Spleen (tissue), 11 donors: ENCODE data around the gene MTA2. TPM values are rescaled to one million over a fixed set of nuclear protein-coding genes. Genes with fewer than 3 reads are reported as not detected.

Source experiments
- DNase-seq: peaks from one replicate; pipeline ENCODE4 v3.0.0-alpha.2; 2020
- H3K27ac ChIP-seq, 8 donors: fragments of 200-600 bp; sonication (generic) in 7 of 8; 1 replicate in 4 of 8; 2 replicates in 4 of 8; pipeline versions ENCODE4 v1.5.0 to v1.8.0; 2016 to 2021; ENCODE audit warnings: inconsistent platforms in 4 of 8, mild to moderate bottlenecking in 4 of 8, moderate library complexity in 1 of 8
- H3K27me3 ChIP-seq, 7 donors: fragments of 200-600 bp; sonication (generic) in 6 of 7; replicated peaks in 1 of 7; 1 replicate in 4 of 7; 2 replicates in 3 of 7; pipeline versions ENCODE4 v1.5.0 to v1.8.0; 2016 to 2021; ENCODE audit warnings: inconsistent platforms in 3 of 7, mild to moderate bottlenecking in 1 of 7
- H3K36me3 ChIP-seq, 6 donors: fragments of 200-600 bp; sonication (generic) in 5 of 6; 1 replicate in 4 of 6; 2 replicates in 2 of 6; pipeline versions ENCODE4 v1.5.0 to v1.8.0; 2016 to 2021; ENCODE audit warnings: inconsistent platforms in 2 of 6
- H3K4me1 ChIP-seq, 6 donors: fragments of 200-600 bp; sonication (generic) in 5 of 6; 1 replicate in 3 of 6; 2 replicates in 3 of 6; pipeline versions ENCODE4 v1.5.0 to v1.8.0; 2016 to 2021; ENCODE audit warnings: inconsistent platforms in 3 of 6
- H3K4me3 ChIP-seq, 8 donors: fragments of 200-600 bp; sonication (generic) in 7 of 8; 1 replicate in 4 of 8; 2 replicates in 4 of 8; pipeline versions ENCODE4 v1.5.0 to v1.8.0; 2016 to 2021; ENCODE audit warnings: inconsistent platforms in 4 of 8, mild to moderate bottlenecking in 4 of 8, moderate library complexity in 2 of 8
- H3K9me3 ChIP-seq, 8 donors: fragments of 200-600 bp; sonication (generic) in 7 of 8; 1 replicate in 4 of 8; 2 replicates in 4 of 8; pipeline versions ENCODE4 v1.5.0 to v1.8.0; 2016 to 2021; ENCODE audit warnings: inconsistent platforms in 4 of 8
- POLR2A ChIP-seq, 3 donors: fragments of 450-650 bp; IDR thresholded peaks; one replicate each; pipeline ENCODE4 v1.5.1; 2017; ENCODE audit warnings: antibody characterized with exemption in 3 of 3, mild to moderate bottlenecking in 1 of 3
- POLR2AphosphoS5 ChIP-seq, 3 donors: sonication (generic); formaldehyde crosslinking; IDR thresholded peaks; one replicate each; pipeline ENCODE4 v1.5.1; 2017; ENCODE audit warnings: antibody characterized with exemption in 3 of 3
- WGBS, 5 donors: extraction: QIAGEN DNeasy Blood & Tissue Kit in 3 of 5; methylation state at CpG; one replicate each; pipeline versions ENCODE4 v1.1.5 to v1.1.7; 2013 to 2018; 5-methylcytosine and 5-hydroxymethylcytosine counted together
- intact Hi-C: fragments of 100-400 bp; cut with DNase I; formaldehyde crosslinking; loops from one replicate; pipeline ENCODE4 v1.15.0; 2023; ENCODE audit warnings: low total_unique reads
- polyA plus RNA-seq, 3 donors: library from polyadenylated mRNA; stranded (reverse); fragments of 200-250 nt; gene quantifications; one replicate each; pipeline ENCODE4 v1.2.1, GENCODE V29; 2013
- total RNA-seq, 7 donors: library from RNA; depleted of rRNA in 3 of 7; stranded (reverse); fragments of >200 nt in 3 of 7; fragmentation: NEBNext Ultra II Directional in 4 of 7; extraction: Animal tissue kit (Norgen Biotek cat#: 25700) in 4 of 7; gene quantifications; one replicate each; pipeline versions ENCODE4 v1.1.0 to v1.2.1, GENCODE V29; 2016 to 2021
- TF ChIP-seq, protein P1 (sequence below), 11 experiments: fragments of 200-600 bp in 7 of 11; fragments of 450-650 bp in 4 of 11; sonication (generic) in 4 of 11; IDR thresholded peaks in 8 of 11; conservative IDR thresholded peaks in 3 of 11; 1 replicate in 7 of 11; 2 replicates in 4 of 11; pipeline versions ENCODE4 v1.4.0 to v1.8.0; 2016 to 2021; ENCODE audit warnings: antibody characterized with exemption in 11 of 11, inconsistent platforms in 4 of 11, mild to moderate bottlenecking in 1 of 11
- donor health status: healthy with polysubstance abuse.
- donor health status: DM: no; HTN: no; CAD: no; lungs with moderate emphysema.
- donor health status: DM: no; HTN: no; CAD: no.
- donor health status: Bipolar disorder and iron deficiency.
- donor health status: healthy.
- donor health status: DM: no; HTN: no; CAD: no.
- donor health status: DM: yes; HTN: yes; CAD: no.

The MTA2 gene
- total and polyA plus RNA-seq, 10 donors: 55.3 to 154 (median 111) TPM

DNA sequence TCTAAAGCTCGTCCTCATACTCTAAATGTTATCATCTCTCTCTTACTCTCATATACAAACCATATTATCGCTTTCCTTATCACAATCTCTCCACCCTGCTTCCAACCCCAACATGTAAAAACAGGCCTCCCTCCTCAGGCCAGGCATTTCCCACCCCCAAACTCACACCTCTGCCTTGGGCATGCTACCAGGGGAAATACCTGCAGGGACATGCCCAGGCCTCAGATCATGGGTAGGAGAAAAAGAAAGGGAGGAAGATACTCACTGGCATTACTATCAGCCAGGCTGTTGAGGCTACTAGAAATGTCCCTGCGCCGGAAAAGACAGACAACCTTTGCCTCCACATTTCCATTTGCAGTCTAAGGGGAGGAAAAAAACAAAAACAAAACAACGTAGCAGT, 1.8 kb downstream of the MTA2 start:
- Histone ChIP-seq H3K27me3 (no peaks in the 10 kb centered on the region), H3K4me1 (peaks cover 19 to 73% (median 48%) of the 10 kb centered on the region in 6 donors), H3K36me3 (peaks cover 0 to 69% (median 43%) of the 10 kb centered on the region in 6 donors), H3K9me3 (no peaks in the 10 kb centered on the region), H3K4me3 (peak overlapping the region; percentile 90 to 98 (median 92)), H3K27ac (peak overlapping the region; percentile 92 to 99 (median 98))
- intact Hi-C loops: loop anchor here (10.0 kb wide), 1 partner anchor 75 kb away; the partner anchor contains the start of genes LBHD1, UBXN1 and UQCC3
- 33 to 61% (median 46%) methylated on average over 5 of the region's 5 CpGs for WGBS, 5 donors
- DNase-seq: no peak
- TF ChIP-seq POLR2A (IDR thresholded peaks at IDR 0.05) (no peak), POLR2AphosphoS5 (IDR thresholded peaks at IDR 0.05) (no peak)
- TF ChIP-seq, protein P1, sequence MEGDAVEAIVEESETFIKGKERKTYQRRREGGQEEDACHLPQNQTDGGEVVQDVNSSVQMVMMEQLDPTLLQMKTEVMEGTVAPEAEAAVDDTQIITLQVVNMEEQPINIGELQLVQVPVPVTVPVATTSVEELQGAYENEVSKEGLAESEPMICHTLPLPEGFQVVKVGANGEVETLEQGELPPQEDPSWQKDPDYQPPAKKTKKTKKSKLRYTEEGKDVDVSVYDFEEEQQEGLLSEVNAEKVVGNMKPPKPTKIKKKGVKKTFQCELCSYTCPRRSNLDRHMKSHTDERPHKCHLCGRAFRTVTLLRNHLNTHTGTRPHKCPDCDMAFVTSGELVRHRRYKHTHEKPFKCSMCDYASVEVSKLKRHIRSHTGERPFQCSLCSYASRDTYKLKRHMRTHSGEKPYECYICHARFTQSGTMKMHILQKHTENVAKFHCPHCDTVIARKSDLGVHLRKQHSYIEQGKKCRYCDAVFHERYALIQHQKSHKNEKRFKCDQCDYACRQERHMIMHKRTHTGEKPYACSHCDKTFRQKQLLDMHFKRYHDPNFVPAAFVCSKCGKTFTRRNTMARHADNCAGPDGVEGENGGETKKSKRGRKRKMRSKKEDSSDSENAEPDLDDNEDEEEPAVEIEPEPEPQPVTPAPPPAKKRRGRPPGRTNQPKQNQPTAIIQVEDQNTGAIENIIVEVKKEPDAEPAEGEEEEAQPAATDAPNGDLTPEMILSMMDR (IDR thresholded peaks at IDR 0.05 in 8 of 11, conservative IDR thresholded peaks at IDR 0.05 in 3 of 11): no peak

DNA sequence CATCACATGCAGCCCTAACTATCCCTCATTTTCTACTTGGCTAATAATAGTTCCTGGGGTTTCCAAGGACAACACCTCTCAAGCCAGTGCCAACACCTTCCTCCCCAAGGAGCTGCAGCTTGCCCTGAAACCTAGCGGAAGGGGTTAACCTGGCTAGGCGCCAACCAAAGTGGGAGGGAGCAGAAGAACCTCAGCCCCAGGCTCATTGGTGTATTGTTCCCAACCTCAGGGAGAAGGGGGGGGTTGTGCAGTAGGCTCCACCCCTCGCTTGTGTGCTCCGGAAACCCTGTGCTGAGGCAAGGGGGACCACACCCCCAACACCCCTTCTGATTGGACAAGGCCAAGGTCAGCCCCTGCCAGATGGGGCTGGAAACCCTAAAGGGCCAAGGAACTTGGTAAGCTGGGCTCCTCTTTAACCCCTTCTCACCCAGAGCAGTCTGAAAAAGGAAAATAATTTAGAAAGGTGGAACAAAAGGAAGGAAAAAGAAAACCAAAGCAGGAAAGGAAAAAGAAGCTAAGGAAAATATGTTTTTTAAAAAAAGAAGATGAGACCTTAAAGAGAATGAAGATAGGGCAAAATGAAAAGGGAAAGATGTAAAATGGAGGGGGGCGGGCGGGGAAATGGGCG, 2.5 kb downstream of the MTA2 start:
- intact Hi-C loops: loop anchor here (10.0 kb wide), 1 partner anchor 76 kb away; the partner anchor contains the start of genes LBHD1, UBXN1 and UQCC3
- WGBS, 5 donors: 24 to 33% (median 29%) methylated on average over 7 of the region's 7 CpGs
- H3K36me3 ChIP-seq: peaks cover 0 to 69% (median 46%) of the 10 kb centered on the region in 6 donors

DNA sequence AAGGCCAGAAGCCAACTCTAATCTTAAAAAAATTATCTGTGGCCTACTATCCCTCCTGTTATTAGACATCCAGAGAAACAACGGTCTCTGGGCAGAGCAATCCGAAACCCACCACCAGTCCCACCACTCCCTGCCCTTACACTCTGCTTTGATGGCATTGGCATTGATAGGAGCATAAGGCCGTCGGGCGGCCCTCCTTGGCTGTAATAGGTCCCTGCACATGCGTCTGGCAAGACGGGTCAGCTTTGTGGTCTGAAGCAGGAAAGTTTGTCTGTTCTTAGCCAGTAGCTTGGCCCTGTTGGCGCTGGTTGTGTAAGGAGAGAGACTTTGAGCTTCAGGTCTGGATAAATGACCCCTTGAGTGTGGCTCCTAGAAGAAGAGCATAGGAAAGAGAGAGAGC, 6.5 kb downstream of the MTA2 start:
- no peak for DNase-seq
- TF ChIP-seq POLR2A (IDR thresholded peaks at IDR 0.05): no peak
- TF ChIP-seq, protein P1 (IDR thresholded peaks at IDR 0.05 in 8 of 11, conservative IDR thresholded peaks at IDR 0.05 in 3 of 11): no peak
- no peak for TF ChIP-seq POLR2AphosphoS5 (IDR thresholded peaks at IDR 0.05)
- Histone ChIP-seq H3K9me3 (no peaks in the 10 kb centered on the region), H3K27me3 (no peaks in the 10 kb centered on the region), H3K36me3 (peaks cover 0 to 66% (median 52%) of the 10 kb centered on the region in 6 donors), H3K27ac (peak overlapping the region in 1 of 8 donors; percentile 7), H3K4me1 (peaks cover 37 to 76% (median 60%) of the 10 kb centered on the region in 6 donors), H3K4me3 (no peak overlapping the region)
- WGBS, 5 donors: 88 to 94% (median 89%) methylated on average over 3 to 8 of the region's 8 CpGs
- intact Hi-C loops: loop anchor here (10.0 kb wide), 1 partner anchor 80 kb away; the partner anchor contains the start of genes LBHD1, UBXN1 and UQCC3

More for the DNA sequence above, 2.5 kb downstream of the MTA2 start:
- peaks cover 19 to 74% (median 48%) of the 10 kb centered on the region in 6 donors for H3K4me1 ChIP-seq
- H3K4me3 ChIP-seq: peak overlapping the region in 7 of 8 donors; percentile 91 to 98 (median 93)
- H3K27me3 ChIP-seq: no peaks in the 10 kb centered on the region
- DNase-seq: peak; percentile 96
- peak overlapping the region; percentile 92 to 99 (median 98) for H3K27ac ChIP-seq
- no peaks in the 10 kb centered on the region for H3K9me3 ChIP-seq
- peak; percentile 67 to 90 (median 84) for TF ChIP-seq POLR2AphosphoS5 (IDR thresholded peaks at IDR 0.05)
- TF ChIP-seq, protein P1 (IDR thresholded peaks at IDR 0.05 in 8 of 11, conservative IDR thresholded peaks at IDR 0.05 in 3 of 11): no peak

DNA sequence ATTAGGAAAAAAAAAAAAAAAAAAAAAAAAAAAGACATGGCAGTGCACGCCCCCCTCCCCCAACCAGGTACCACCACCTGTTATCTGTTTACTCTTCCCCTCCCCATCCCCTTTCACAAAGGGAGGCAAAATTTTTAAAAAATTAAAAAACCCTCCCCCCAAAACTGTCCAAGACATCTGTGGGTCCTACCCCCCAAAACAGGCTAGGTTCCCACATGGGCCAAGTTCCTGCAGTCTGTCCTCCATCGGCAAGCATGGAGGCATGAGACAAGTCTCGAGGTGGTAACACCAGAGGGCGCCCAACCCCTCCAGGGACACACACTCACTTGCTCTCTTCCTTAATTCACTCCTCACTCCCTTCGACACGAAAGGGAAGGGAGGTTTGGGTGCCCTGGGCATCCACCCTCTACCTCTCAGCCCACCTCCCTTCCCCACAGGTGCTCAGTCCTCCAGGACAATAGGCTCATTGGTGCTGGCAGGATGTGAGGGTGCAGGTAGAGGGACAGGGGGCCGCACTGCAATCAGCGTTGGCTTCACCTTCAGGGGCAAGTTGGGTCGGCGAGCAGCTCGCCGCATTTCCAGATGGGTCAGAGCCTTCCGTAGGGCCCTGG, 8.1 kb downstream of the MTA2 start:
- no peaks in the 10 kb centered on the region for H3K27me3 ChIP-seq
- 54 to 56% (median 55%) methylated on average over 13 of the region's 13 CpGs for WGBS, 5 donors
- H3K4me1 ChIP-seq: peaks cover 23 to 76% (median 55%) of the 10 kb centered on the region in 6 donors
- no peak for TF ChIP-seq POLR2A (IDR thresholded peaks at IDR 0.05)
- TF ChIP-seq, protein P1 (IDR thresholded peaks at IDR 0.05 in 8 of 11, conservative IDR thresholded peaks at IDR 0.05 in 3 of 11): peak; percentile 22 to 77 (median 62)
- TF ChIP-seq POLR2AphosphoS5 (IDR thresholded peaks at IDR 0.05): peak in 2 of 3 donors; percentile 50 to 79
- intact Hi-C loops: loop anchor here (10.0 kb wide), 1 partner anchor 81 kb away; the partner anchor contains the start of genes LBHD1, UBXN1 and UQCC3
- H3K9me3 ChIP-seq: no peaks in the 10 kb centered on the region
- no peak overlapping the region for H3K4me3 ChIP-seq
- DNase-seq: peak; percentile 92
- peaks cover 0 to 62% (median 56%) of the 10 kb centered on the region in 6 donors for H3K36me3 ChIP-seq
- peak overlapping the region in 5 of 8 donors; percentile 98 to 99 (median 98) for H3K27ac ChIP-seq
